IPS DF 4.7 (cell line): ENCODE measurements around the gene PEMT.
"Not testable (repeated sequence)": the region's sequence is repeated elsewhere in the genome, so short reads cannot be mapped to it uniquely, and the experiment has no call there.

Source experiments
- DNase-seq: peaks from one replicate; pipeline ENCODE4 v3.0.0-alpha.2; 2013; ENCODE audit warnings: low spot score; ENCODE audit errors: extremely low read depth

PEMT gene

DNA sequence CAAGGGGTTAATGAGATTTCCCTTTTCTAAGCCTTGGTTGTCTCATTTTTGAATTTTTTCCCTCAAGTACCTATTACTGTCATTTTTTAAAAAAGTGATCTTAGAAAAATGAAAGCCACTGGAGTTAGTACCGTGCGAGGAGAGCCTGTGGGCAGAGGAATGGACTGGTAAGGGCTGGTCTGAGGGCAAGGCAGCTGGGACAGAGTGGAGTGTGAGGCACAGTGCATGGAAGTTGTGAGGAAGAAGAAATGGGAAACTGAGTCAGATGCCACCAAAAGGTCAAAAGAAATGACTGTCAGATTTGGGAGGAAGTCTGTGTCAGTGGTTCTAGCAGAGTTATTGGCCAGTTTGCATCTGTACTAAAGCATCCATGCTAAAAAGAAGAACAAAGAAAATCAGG lies 103.5 kb downstream of the PEMT start:
- no peak for DNase-seq

DNA sequence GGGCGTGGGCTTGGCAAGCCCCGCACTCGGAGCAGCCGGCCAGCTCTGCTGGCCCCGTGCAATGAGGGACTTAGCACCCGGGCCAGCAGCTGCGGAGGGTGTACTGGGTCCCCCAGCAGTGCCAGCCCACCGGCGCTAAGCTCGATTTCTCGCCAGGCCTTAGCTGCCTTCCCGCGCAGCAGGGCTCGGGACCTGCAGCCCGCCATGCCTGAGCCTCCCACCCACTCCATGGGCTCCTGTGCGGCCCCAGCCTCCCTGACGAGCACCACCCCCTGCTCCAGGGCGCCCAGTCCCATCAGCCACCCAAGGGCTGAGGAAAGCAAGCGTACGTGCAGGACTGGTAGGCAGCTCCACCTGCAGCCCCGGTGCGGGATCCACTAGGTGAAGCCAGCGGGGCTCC lies 105.1 kb downstream of the PEMT start:
- not testable (repeated sequence) for DNase-seq

DNA sequence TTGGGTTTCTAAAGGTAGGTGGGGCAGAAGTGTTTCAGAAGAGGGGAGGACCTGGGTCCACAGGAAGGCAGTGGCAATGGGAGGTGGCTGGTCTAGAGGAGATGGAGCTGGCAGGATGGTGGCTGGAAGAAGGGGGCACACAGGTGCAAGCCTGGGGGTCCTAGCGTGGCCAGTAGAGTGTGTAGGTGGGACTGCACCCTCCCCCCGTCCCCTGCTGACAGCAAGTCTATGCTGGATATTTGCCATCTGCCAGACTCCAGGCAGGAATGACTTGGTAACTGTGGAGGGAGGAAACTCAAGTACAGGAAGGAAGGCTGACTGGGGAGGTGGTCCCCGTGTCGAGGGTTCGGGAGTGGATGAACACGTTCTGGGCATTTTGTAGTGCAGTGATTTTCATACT lies 106.1 kb downstream of the PEMT start:
- no peak for DNase-seq

DNA sequence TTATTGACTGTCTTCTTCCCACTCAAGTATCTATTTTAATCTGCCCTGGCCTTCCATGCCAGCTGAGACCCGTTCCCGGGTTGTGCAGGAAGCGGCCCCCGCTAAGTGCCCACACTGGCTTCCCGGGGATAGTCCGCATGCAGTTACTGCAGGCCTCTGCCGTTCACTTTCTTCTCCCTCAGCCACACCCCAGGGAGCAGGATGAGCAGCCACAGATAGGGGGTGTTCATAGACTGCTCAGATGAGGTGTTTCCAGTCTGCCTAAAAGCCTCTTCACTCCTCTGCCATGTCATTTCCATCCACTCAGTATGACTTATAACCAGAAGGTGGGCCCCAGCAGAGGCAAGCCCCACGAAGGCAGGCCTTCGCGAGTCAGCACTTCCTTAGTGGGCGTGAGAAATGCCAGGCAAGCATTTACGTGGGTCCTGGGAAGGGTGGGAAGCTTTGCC lies 107.0 kb downstream of the PEMT start:
- DNase-seq = no peak

DNA sequence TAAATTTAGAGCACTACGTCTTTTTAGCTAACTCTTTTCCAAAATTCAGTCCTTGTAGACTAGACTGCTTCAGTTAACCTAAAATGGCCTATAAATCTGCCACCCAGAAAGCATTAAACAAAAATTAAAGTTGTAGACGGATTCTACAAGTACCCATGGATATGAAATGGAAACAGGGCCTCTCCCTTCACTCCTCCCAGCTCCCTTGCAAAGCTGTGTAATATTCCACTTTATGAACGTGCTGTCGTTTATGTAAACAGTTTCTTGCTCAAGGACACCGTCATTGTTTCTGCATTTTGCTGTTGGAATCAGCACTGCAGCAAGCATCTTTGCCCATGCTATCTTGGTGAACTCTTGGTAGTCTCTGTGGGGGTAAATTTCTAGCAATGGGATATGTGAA lies 109.6 kb downstream of the PEMT start:
- no peak for DNase-seq

DNA sequence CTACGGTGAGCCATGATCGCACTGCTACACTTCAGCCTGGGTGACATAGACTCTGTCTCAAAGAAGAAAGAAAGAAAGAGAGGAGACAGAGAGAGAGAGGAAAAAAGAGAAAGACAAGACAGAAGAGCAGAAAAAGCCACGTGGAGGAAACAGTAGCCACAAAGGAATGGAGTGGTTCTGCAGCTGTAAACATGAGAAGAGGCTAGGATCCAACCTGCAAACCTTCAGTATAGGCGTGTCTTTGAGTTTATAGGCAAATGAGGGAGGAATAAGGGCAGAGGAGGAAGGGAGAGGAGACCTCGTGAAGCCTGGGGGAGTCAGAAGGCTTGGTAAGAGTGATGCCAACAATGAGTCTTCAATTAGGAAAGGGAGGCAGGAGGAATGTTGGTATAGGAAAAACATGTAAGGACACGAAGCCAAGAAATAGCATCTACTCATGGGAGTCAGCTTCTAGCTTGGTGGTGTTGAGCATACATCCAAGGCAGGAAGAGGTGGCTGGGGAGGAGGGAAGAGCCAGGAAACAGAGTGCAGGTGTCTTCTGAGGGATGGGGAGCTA lies 110.8 kb downstream of the PEMT start:
- DNase-seq = no peak

DNA sequence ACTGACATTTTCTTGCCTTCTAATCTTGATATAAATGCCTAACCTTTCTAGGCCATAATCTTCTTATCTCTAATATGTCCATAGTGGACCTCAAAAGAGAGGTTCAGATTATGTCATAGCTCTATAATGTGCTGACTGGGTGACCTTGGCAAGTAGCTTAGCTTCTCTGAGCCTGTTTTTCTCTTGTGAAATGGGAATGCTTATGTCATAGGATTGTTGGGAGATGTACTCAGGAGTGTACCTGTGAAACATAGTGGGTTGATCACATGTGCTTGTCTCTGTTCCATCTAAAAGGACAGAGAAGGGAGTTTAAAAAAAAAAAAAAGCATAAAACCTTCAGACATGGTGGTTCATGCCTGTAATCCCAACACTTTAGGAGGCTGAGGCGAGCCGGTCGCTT lies 112.3 kb downstream of the PEMT start:
- DNase-seq = no peak

DNA sequence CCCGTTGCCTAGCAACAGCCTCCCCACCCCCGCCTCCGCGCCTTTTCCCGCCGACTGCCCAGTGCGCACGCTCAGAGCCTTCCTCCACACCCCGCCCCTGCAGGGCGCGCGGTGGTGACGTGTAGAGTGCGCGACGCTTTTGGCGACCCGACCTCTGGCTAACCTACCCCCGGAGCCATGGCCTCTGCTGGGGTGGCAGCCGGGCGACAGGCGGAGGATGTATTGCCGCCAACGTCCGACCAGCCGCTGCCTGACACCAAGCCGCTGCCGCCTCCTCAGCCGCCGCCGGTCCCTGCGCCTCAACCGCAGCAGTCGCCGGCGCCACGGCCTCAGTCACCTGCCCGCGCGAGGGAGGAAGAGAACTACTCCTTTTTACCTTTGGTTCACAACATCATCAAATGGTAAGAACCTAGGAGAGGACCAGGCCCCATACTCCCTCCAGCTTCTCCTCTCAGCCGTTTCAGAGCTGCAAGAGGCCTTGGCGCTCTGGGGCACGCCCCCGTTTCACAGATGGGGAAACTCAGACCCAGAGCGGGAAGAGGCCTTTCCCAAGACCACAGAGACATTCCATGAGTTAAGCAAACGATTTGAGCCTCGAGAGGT lies 114.5 kb downstream of the PEMT start, which contains the start of gene MED9:
Gene MED9 (plus strand): TSS at position 136 of the 603 bp plus-strand sequence. CDS start 42 bp downstream, at position 178.
- no peak for DNase-seq

DNA sequence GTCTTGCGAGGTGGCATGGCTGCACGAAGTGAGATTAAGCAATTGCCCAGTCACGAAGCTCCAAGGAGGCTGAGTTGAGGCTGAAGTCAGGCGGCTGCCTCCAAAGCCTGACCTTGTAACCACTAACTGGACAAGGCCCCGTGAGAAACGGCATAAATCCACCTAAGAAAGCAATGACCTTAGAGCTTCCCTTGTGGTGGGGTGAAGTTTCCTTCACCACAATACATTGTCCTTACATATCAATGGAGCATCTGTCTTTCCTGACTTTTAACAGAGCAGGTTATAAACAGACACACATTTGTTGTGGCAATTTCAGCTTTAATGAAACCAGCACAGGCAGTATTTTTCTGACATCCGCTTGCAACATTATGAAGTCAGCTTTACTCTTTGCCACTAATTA lies 117.2 kb downstream of the PEMT start:
- DNase-seq = no peak

DNA sequence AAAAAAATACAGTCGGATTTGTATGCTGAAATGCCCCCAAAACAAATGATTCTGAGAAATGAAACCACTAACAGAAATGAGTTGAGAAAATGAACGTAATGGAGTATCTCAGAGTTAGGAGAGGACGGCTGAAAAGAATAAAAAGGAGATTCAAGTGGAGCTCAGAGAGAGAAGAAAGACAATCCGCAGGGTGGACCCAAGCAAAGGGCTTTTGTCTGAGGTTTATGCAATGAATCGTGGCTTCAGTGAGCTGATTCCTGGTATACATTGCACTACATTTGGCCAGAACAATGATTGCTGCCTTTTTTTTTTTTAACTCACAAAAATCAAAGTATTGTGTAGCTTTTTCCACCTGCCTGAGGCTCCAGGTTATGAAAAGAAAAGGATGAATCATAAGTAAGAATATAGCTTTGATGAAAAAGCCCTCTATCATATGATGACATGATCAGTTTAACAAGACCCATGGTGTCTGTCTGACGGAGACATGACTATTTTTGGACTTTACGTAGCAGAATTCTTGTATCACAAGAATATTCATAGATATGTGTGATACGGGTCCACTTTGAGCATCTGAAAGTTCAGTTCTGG lies 119.1 kb downstream of the PEMT start:
- DNase-seq = no peak

DNA sequence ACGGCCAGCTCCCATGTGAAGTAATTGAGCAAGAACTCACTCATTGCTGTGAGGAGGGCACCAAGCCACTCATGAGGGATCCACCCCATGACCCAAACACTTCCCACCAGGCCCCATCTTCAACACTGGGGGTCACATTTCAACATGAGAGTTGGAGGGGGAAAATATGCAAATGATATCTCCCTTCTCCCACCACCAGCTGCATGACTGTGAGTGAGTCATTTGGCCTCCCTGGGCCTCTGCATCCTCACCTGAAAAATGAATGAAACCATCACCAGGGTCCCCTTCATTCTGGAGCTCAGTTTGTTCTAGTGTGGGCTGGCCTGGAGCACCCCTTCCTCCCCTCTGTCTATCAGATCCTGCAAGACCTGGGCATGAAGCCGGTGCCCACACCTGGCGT lies 121.5 kb downstream of the PEMT start:
- DNase-seq = no peak

DNA sequence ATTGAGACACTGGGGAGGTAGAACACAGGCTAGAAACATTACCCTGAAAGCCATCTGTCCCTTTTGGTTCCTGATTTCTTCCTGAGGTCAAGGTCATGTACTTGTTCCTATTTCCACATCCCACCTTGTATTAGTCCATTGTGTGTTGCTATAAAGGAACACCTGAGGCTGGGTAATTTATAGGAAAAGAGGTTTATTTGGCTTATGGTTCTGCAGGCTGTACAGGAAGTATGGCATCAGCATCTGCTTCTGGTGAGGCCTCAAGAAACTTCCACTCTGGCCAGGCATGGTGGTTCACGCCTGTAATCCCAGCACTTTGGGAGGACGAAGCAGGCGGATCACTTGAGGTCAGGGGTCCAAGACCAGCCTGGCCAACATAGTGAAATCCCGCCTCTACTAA lies 122.2 kb downstream of the PEMT start:
- no peak for DNase-seq

DNA sequence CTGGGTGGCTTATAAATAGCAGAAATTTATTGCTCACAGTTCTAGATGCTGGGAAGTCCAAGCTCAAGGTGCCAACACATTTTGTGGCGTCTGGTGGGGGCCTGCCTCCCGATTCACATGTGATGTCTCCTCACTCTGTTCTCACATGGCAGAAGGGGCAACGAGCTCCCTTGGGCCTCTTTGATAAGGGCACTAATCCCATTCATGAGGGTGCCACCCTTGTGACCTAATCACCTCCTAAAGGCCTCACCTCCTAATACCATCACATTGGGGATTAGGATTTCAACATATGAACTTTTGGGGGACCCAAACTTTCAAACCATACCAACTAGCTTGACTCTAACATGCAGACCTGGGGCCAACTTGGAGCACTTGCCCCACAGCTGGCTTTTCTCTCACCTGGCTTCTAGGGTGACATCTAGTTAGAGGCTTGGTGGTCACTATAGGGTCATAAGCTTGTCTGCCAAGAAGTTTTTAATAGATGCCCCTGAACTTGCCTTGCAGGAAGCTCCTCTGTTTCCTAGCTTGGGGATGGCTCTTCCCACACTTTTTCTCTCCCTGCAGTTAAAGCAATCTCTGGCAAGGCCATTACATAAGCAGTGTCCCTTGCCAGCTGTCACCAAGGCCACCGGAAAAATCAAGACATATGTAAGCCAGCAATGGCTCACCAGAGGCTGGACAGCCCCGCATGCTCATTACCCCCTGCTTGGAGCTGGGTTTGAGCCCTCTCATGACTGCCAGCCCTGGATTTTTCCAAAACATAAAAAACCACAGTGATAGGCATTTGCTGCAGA lies 123.1 kb downstream of the PEMT start:
- DNase-seq = no peak

DNA sequence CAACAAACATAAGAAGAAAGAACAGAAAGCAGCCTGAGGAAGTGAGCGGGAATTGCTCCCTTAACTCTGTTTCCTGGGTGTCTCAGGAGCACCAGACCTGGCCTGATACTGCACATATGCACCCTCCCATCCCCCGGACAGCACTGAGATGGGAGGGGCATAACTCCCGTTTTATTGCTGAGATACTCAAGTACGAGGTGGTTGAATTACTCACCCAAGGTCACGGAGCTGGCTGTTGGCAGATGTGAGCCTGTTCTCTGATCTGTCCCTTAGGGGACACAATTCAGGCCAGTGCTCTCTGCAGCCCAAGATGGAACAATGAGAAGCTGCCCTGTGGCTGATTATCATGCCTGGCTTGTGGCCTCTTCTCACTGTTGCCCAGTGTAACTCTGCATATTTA lies 123.8 kb downstream of the PEMT start:
- no peak for DNase-seq

DNA sequence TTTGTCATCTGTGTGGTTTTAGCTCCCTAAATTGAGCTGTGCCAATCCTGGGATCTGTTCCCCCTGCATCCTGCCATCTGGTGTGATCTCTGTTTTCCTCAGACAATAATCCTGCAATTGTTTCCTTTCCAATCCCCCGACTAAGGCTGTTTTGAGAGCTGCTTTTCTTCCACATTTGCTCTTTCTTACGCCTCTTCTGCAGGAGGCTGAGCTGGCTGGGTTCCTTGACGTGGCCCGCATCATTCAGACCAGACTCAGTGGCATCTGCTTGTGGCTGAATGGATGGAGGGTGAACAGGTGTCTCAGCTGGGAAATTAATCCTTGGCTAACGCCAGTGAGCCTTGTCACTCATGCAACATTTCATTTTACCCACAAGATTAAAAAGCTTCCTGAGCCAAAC lies 124.5 kb downstream of the PEMT start:
- no peak for DNase-seq

DNA sequence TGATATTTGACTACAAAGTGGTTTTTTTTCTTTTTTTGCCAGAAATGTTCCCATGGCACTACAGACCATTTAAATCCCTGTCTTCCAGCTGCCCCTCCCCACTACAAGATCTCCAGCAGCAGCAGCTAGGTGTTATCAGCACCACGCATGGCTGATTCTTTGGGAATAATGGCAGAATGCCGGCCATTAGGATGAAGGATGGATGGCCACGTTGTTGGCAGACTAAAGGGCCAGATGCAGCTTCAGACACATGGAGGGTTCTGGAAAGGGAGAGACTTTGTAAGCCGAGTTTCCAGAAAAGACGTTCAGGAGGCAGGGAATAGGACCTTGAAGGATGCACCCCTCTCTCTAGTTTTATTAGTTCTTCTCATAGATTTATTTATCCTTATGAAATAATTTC lies 125.0 kb downstream of the PEMT start:
- no peak for DNase-seq

DNA sequence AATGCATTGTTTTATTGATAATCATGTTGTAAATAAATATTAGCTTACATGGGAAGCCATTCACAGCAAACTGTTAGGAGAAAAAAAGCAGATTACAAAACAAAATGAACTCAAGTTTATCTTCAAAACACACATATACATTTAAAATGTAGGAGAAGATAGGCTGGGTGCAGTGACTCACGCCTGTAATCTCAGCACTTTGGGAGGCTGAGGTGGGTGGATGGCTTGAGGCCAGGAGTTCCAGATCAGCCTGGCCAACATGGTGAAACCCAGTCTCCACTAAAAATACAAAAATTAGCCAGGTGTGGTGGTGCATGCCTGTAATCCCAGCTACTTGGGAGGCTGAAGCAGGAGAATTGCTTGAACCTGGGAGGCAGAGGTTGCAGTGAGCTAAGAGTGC lies 125.6 kb downstream of the PEMT start:
- DNase-seq = not testable (repeated sequence)

DNA sequence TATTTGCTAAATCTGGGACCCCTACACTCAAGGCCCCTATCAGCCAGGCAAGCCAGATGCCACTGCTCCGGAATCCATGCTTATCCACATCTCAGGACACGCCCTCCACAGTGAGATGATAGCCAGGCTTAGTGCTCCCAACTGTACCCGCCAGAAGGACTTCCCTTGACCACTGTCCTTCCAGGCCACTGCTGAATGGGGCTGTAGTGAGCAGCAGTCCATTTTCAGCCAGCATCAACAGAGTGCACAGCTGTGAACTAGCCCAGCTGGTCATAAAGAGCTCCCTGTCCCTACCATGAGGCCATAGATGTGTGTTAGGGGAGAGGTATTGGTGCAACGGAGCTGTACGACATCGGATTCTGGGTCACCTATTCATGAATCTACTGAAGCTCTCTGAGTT lies 127.7 kb downstream of the PEMT start:
- DNase-seq = no peak

DNA sequence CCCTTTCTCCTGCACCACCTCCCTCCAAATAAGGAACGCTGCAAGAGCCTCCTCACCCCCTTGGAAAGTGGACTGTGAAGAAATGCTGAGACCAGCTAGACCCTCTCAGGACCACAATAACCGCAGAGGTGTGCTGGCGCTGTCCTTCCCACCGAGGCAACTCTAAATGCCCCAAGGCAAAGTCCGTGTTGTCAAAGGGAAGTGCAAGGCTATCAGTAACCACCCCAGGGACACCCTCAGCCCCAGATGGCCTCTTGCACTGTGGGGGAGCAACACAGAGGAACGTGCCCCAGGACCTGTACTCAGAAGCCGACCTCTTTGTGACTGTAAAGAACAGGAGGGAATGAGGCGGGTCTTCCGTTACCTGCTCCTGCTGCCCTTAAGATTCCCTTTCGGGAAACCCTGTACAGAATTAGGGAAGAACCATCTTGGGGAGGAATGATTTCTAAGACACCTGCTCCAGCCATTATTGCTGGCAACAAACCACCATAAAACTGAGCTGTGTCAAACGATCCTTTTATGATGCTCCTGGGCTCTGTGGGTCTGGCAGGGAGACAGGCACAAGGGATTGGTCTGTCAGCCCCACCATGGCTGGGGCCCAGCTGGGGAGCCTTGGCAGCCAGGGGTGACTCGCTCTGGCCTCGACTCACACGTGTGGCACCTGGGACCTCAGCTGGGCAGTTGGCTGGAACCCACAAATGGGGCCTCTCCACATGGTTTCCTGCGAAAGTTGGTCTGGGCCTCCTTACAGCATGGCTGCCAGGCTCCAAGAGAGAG lies 129.3 kb downstream of the PEMT start:
- DNase-seq = no peak

DNA sequence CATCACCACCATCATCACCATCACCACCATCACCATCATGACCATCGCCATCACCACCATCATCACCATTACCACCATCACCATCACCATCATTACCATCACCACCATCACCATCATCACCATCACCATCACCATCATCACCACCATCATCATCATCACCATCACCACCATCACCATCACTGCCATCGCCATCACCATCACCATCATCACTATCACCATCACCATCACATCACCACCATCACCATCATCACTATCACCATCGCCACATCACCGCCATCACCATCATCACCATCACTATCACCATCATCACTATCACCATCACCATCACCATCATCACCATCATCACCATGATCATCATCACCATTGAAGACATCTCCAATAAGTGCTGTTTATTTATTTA lies 131.5 kb downstream of the PEMT start:
- DNase-seq = no peak

DNA sequence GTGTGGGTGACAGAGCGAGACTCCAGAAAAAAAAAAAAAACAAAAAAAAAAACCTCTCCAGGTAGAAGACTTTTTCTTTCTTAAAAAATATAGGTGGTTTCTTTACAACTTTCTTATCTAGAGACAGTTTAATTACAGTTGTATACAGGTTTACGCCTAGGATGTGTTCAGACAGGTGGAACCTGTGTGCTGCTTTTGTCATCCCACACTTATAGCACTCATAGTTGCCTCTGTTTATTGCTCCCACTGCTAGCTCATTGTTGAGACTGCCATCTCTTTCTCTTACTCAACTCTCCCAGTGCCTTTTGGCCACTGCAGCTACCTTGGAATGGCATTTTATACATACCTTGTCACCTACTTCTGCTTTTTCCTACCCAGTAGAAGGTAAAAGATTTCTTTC lies 133.8 kb downstream of the PEMT start:
- DNase-seq = no peak

DNA sequence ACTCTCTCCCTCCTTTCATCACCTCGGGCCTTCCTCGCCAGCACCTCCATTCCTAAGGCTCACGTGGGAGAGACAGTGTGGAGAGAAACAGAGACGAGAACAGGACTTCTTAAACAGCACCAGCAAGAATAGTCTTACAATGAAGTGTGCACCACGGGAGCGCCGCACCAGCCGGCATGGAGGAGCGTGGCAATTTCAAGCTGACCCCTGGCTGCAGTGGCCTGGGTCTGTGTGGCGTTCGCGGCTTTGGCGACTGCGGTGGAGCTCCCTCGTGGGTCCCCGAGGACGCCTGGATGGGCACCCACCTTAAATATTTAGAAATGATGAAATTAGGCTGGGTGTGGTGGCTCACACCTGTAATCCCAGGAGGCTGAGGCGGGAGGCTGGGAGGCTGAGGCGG lies 135.3 kb downstream of the PEMT start:
- no peak for DNase-seq
